Activated T-cell treated with anti-CD3 and anti-CD28 coated beads, Interleukin-2, amount 50 U/mL, for 4 hours (primary cell): ENCODE data around the gene DARS2. TPM values are rescaled to one million over a fixed set of nuclear protein-coding genes. Genes with fewer than 3 reads are reported as not detected.
"Not testable (repeated sequence)": the region's sequence is repeated elsewhere in the genome, so short reads cannot be mapped to it uniquely, and the experiment has no call there.

Experiments used
- ATAC-seq, 2 donors: fragments of 200-7000 bp; cut with Tn5 transposase; one replicate each; pipeline ENCODE4 v1.10.0; 2021
- DNase-seq: peaks from one replicate; pipeline ENCODE4 v3.0.0-alpha.2; 2020
- H3K27me3 Mint-ChIP-seq: one replicate; pipeline ENCODE4 v1.8.0; 2021; ENCODE audit warnings: low read depth, mixed read lengths
- H3K36me3 Mint-ChIP-seq: one replicate; pipeline ENCODE4 v1.8.0; 2022; ENCODE audit warnings: mixed read lengths; ENCODE audit not compliant: insufficient read depth
- H3K4me1 Mint-ChIP-seq: one replicate; pipeline ENCODE4 v1.8.0; 2021; ENCODE audit warnings: low read depth, mixed read lengths
- H3K4me3 Mint-ChIP-seq: one replicate; pipeline ENCODE4 v1.8.0; 2021; ENCODE audit warnings: mild to moderate bottlenecking, moderate library complexity, mixed read lengths
- H3K9me3 Mint-ChIP-seq: one replicate; pipeline ENCODE4 v1.8.0; 2021; ENCODE audit warnings: mixed read lengths
- total RNA-seq, 3 donors: library from RNA; stranded (reverse); gene quantifications; one replicate each; pipeline ENCODE4 v1.2.1, GENCODE V29; 2021

Gene DARS2
- total RNA-seq, 3 donors from 2014 or later: 30.7 to 38.6 (median 35.5) TPM

DNA sequence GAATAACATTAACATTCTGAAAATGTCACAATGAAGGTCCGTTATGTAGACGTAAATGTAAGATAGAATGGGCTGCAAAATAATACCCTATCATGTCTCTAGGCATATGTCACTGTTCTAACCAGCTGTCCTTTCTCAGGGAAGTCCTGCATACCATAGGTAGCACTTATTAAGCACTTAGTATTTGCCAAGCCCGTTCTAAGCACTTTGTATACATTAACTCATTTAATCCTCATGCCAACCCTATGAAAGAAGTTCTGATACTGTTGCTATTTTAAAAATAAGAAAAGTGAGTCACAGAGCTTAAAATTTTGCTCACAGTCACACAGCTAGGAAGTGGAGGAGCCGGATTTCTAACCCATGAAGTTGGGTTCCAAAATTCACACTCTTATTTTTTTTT lies 27.6 kb downstream of the DARS2 start:
- Mint-ChIP-seq H3K36me3 (peaks cover 28% of the 10 kb centered on the region), H3K9me3 (no peaks in the 10 kb centered on the region), H3K4me3 (no peak overlapping the region), H3K27me3 (no peaks in the 10 kb centered on the region), H3K4me1 (no peaks in the 10 kb centered on the region)
- ATAC-seq (no peak), DNase-seq (no peak)

GRCh38 chr1:173853074-173853473 lies 28.6 kb downstream of the DARS2 start:
- no peaks in the 10 kb centered on the region for H3K9me3 Mint-ChIP-seq
- peaks cover 36% of the 10 kb centered on the region for H3K36me3 Mint-ChIP-seq
- H3K27me3 Mint-ChIP-seq: no peaks in the 10 kb centered on the region
- ATAC-seq (no peak), DNase-seq (no peak)
- H3K4me1 Mint-ChIP-seq: no peaks in the 10 kb centered on the region
- no peak overlapping the region for H3K4me3 Mint-ChIP-seq

GRCh38 chr1:173856014-173856413 lies 31.5 kb downstream of the DARS2 start:
- Mint-ChIP-seq H3K9me3 (no peaks in the 10 kb centered on the region), H3K4me3 (no peak overlapping the region), H3K27me3 (no peaks in the 10 kb centered on the region), H3K4me1 (no peaks in the 10 kb centered on the region), H3K36me3 (peaks cover 45% of the 10 kb centered on the region)
- no peak for ATAC-seq
- no peak for DNase-seq

DNA sequence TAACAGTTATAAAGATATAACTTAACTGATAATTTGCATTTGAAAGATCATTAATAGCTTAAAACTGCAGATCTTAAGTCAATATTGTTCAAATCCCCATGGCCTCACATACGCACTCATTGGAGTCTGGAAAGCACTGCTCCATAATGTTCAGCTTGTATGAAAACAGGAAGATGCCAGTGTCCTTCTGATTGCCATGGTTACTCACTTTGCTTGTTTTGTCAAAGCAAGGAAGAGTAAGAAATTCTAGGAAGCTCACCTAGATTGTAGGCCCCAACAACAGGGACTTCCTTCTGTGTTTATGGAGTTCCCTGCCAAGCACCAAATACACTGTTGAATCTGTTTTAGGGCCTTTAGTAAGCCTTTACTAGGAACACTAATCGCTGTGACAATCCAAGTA lies 32.4 kb downstream of the DARS2 start:
- Mint-ChIP-seq H3K4me1 (no peaks in the 10 kb centered on the region), H3K36me3 (peaks cover 45% of the 10 kb centered on the region), H3K4me3 (no peak overlapping the region), H3K27me3 (no peaks in the 10 kb centered on the region), H3K9me3 (no peaks in the 10 kb centered on the region)
- no peak for DNase-seq
- no peak for ATAC-seq

DNA sequence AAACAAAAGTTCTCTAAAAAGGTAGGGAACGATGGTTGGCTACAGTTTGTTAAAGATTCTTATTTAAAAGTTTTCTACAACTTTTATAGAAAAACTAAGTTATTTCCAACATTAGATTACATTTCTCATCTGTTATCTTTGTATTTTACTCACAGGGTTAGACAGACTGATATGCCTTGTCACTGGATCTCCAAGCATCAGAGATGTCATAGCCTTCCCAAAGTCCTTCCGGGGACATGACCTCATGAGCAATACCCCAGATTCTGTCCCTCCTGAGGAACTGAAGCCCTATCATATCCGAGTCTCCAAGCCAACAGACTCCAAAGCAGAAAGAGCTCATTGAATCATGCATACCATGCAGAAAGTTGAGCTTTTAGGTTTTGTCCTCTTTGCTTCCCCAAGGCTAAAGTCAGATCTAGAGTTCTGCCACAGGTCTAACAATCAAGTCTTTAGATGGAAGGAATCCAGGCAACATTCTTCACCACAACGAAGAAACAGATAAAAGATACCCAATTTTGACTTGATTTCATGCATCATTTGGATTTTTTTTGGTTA lies 33.0 kb downstream of the DARS2 start:
- Mint-ChIP-seq H3K4me1 (no peaks in the 10 kb centered on the region), H3K4me3 (no peak overlapping the region), H3K9me3 (no peaks in the 10 kb centered on the region), H3K36me3 (peaks cover 47% of the 10 kb centered on the region), H3K27me3 (no peaks in the 10 kb centered on the region)
- no peak for DNase-seq
- ATAC-seq: no peak

- not testable (repeated sequence) for H3K9me3 Mint-ChIP-seq, DNase-seq, H3K4me1 Mint-ChIP-seq, H3K27me3 Mint-ChIP-seq, ATAC-seq, H3K4me3 Mint-ChIP-seq
- peaks cover 53% of the 10 kb centered on the region for H3K36me3 Mint-ChIP-seq
Measured at GRCh38 chr1:173859547-173859946, 35.1 kb downstream of the DARS2 start.

GRCh38 chr1:173860065-173860464 lies 35.6 kb downstream of the DARS2 start:
- ATAC-seq (no peak), DNase-seq (no peak)
- no peaks in the 10 kb centered on the region for H3K9me3 Mint-ChIP-seq
- no peak overlapping the region for H3K4me3 Mint-ChIP-seq
- peaks cover 13% of the 10 kb centered on the region for H3K4me1 Mint-ChIP-seq
- peaks cover 54% of the 10 kb centered on the region for H3K36me3 Mint-ChIP-seq
- H3K27me3 Mint-ChIP-seq: no peaks in the 10 kb centered on the region

DNA sequence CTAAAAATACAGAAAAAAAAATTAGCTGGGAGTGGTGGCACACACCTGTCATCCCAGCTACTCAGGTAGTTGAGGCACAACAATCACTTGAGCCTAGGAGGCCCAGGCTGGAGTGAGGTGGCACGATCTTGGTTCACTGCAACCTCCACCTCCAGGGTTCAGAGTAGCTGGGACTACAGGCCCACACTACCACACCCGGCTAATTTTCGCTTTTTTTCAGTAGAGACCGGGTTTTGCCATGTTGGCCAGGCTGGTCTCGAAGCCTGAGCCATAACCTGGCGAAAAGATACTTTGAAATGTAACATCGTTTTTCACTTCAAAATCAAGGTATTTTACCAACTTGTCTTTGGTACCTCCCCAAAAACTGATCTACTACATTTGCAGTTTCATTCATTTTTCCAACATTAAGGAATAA lies 37.3 kb downstream of the DARS2 start:
- H3K4me1 Mint-ChIP-seq: peaks cover 22% of the 10 kb centered on the region
- peak overlapping the region; percentile 31 for H3K4me3 Mint-ChIP-seq

DNA sequence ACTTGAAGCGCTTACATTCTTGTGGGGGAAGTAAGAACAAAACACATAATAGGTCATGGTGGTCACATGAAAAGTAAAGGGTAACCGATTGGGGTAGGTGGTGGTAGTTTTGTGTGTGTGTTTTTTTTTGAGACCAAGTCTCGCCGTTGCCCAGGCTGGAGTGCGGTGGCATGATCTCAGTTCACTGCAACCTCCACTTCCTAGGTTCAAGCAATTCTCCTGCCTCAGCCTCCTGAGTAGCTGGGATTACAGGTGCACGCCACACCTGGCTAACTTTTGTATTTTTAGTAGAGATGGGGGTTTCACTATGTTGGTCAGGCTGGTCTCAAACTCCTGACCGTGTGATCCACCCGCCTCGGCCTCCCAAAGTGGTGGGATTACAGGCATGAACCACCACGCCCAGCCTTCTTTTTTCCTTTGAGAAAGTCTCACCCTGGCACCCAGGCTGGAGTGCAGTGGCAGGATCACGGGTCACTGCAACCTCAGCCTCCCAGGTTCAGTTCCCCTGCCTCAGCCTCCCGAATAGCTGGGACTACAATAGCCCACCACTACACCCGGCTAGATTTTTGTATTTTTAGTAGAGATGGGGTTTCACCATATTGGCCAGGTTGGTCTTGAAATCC lies 37.8 kb downstream of the DARS2 start:
- not testable (repeated sequence) for DNase-seq, H3K9me3 Mint-ChIP-seq, H3K27me3 Mint-ChIP-seq
- ATAC-seq: peak; percentile 25 to 28
- peak overlapping the region; percentile 91 for H3K4me3 Mint-ChIP-seq
- H3K4me1 Mint-ChIP-seq: peaks cover 22% of the 10 kb centered on the region
- H3K36me3 Mint-ChIP-seq: peaks cover 63% of the 10 kb centered on the region

More for the DNA sequence above, 37.3 kb downstream of the DARS2 start:
- ATAC-seq: peak; percentile 28 to 40
- no peak for DNase-seq
- Mint-ChIP-seq H3K9me3 (no peaks in the 10 kb centered on the region), H3K36me3 (peaks cover 58% of the 10 kb centered on the region), H3K27me3 (no peaks in the 10 kb centered on the region)

DNA sequence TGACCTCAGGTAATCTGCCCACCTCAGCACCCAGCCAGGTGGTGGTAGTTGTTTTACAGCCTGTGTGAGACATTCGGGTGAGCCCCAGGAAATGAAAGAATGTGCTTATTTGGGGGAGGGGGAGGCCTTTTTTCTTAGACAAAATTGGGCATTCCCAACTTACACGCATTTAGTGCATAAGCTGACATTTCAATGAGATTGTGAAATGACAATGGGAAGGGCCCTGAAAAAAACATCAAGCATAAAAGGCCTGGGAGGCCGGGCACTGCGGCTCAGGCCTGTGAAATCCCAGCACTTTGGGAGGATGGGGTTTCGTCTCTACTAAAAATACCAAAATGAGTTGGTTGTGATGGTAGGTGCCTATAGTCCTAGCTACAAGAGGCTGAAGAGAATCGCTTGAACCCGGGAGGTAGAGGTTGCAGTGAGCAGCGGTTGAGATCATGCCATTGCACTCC lies 38.3 kb downstream of the DARS2 start:
- peaks cover 64% of the 10 kb centered on the region for H3K36me3 Mint-ChIP-seq

DNA sequence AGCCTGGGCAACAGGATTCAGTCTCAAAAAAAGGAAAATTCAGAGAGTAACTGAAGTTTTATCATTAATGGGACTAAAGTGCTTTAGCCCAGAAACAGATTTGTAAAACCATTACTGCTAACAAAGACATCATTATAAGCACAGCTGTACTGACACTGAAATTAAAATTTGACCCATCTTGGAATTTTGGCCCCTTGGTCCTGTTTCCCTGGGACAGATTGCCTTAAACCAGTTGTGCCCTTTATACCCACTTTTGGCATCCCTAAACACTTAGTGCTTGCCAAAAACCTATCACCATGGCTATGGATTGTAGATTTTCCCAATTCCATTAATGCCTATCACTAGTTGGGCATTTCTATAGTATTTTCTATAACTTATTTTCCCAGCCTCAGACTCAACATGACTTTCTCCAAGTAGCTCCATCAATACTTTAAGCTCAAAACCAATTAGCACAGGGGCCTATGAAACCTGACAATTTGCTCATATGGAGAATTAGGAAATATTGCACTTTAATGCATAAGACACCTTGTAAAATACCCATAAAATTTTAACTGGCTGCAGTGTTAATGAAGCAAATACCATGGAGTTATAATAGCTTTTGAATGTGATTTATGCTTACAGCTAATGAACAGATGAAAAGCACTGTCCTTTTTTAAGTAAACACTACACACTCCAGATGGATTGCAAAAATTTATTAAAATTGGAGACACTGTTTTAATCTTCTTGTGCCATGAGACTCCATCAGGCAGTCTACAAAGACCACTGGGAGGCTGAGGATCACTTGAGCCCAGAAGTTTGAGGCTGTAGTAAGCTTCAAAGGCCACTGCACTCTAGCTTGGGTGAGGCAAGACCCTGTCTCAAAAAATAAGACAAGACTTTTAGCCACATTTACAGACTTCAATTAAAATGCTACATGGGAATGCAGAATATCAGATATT lies 39.0 kb downstream of the DARS2 start:
- H3K36me3 Mint-ChIP-seq: peaks cover 60% of the 10 kb centered on the region
- ATAC-seq (no peak), DNase-seq (no peak)
- H3K9me3 Mint-ChIP-seq: no peaks in the 10 kb centered on the region
- peaks cover 22% of the 10 kb centered on the region for H3K4me1 Mint-ChIP-seq
- H3K4me3 Mint-ChIP-seq: peak overlapping the region; percentile 91
- no peaks in the 10 kb centered on the region for H3K27me3 Mint-ChIP-seq

More for the DNA sequence above, 38.3 kb downstream of the DARS2 start:
- peak overlapping the region; percentile 91 for H3K4me3 Mint-ChIP-seq
- H3K4me1 Mint-ChIP-seq: peaks cover 22% of the 10 kb centered on the region
- no peaks in the 10 kb centered on the region for H3K9me3 Mint-ChIP-seq
- peak; percentile 1 to 13 for ATAC-seq
- no peaks in the 10 kb centered on the region for H3K27me3 Mint-ChIP-seq
- DNase-seq: no peak

- Mint-ChIP-seq H3K36me3 (peaks cover 60% of the 10 kb centered on the region), H3K4me3 (peak overlapping the region; percentile 91), H3K9me3 (no peaks in the 10 kb centered on the region), H3K27me3 (no peaks in the 10 kb centered on the region), H3K4me1 (peaks cover 30% of the 10 kb centered on the region)
- no peak for ATAC-seq
- no peak for DNase-seq
Measured at GRCh38 chr1:173864179-173864867, 39.9 kb downstream of the DARS2 start.

GRCh38 chr1:173865468-173866164 lies 41.1 kb downstream of the DARS2 start:
- no peak for ATAC-seq
- Mint-ChIP-seq H3K4me1 (peaks cover 43% of the 10 kb centered on the region), H3K4me3 (peak overlapping the region; percentile 91), H3K36me3 (peaks cover 54% of the 10 kb centered on the region), H3K9me3 (no peaks in the 10 kb centered on the region), H3K27me3 (no peaks in the 10 kb centered on the region)
- DNase-seq: no peak
